GM18867 (cell line): ENCODE data around the gene CFL1.
A peak's percentile ranks its signal among the peaks of the same experiment; 100 is the strongest.
"Not testable (repeated sequence)": the region's sequence is repeated elsewhere in the genome, so short reads cannot be mapped to it uniquely, and the experiment has no call there.

Experiments
- ATAC-seq: cut with Tn5 transposase; IDR thresholded peaks from one replicate; pipeline ENCODE4 v1.9.1; 2021; ENCODE audit warnings: mild to moderate bottlenecking, moderate library complexity; ENCODE audit not compliant: unreplicated experiment

Gene CFL1

GRCh38 chr11:65844231-65844872, 13.6 kb downstream of the CFL1 start:
- no peak for ATAC-seq

GRCh38 chr11:65843811-65844210, 14.2 kb downstream of the CFL1 start:
- ATAC-seq, result no peak

GRCh38 chr11:65842144-65842543, 15.8 kb downstream of the CFL1 start:
- ATAC-seq, result no peak

GRCh38 chr11:65834202-65834601, 23.8 kb downstream of the CFL1 start:
- no peak for ATAC-seq

GRCh38 chr11:65833297-65834030, 24.5 kb downstream of the CFL1 start, which contains the start of gene SNX32:
SNX32 (plus strand) TSS chr11:65833963; CDS start chr11:65834066, 103 bp downstream.
- peak; percentile 90 for ATAC-seq

- not testable (repeated sequence) for ATAC-seq
Observed at GRCh38 chr11:65832231-65832630, 25.7 kb downstream of the CFL1 start.

- no peak for ATAC-seq
Observed at GRCh38 chr11:65829459-65829858, 28.5 kb downstream of the CFL1 start.

- no peak for ATAC-seq
Observed at GRCh38 chr11:65826984-65827735, 30.8 kb downstream of the CFL1 start.

- ATAC-seq, result no peak
Observed at GRCh38 chr11:65822776-65823528, 35.0 kb downstream of the CFL1 start.

GRCh38 chr11:65821107-65821506, 36.9 kb downstream of the CFL1 start:
- no peak for ATAC-seq

- peak; percentile 77 for ATAC-seq
Observed at GRCh38 chr11:65817835-65818680, 39.9 kb downstream of the CFL1 start.

GRCh38 chr11:65817312-65817834, 40.6 kb downstream of the CFL1 start:
- no peak for ATAC-seq

- ATAC-seq, result no peak
Observed at GRCh38 chr11:65816696-65817095, 41.3 kb downstream of the CFL1 start.

- ATAC-seq, result no peak
Observed at GRCh38 chr11:65814986-65815565, 42.9 kb downstream of the CFL1 start.

GRCh38 chr11:65814131-65814985, 43.6 kb downstream of the CFL1 start:
- no peak for ATAC-seq

GRCh38 chr11:65811764-65812475, 46.1 kb downstream of the CFL1 start:
- ATAC-seq, result no peak

- no peak for ATAC-seq
Observed at GRCh38 chr11:65810046-65810868, 47.7 kb downstream of the CFL1 start.
